Stimulated activated memory B cell treated with anti-CD40 and anti-IgM and Interleukin-4, amounts not matched to agents 10 μg/mL and 1 μg/mL and 100 μg/mL, for 72 hours (primary cell): ENCODE measurements around the gene NAV2.

ENCODE experiments used
- ATAC-seq: fragments of 150-1000 bp; cut with Tn5 transposase; 2 replicates; pipeline ENCODE4 v1.10.0; 2021
- H3K27ac Mint-ChIP-seq: one replicate; pipeline ENCODE4 v1.8.0; 2022; ENCODE audit warnings: mild to moderate bottlenecking, mixed read lengths
- H3K27me3 Mint-ChIP-seq: one replicate; pipeline ENCODE4 v1.8.0; 2022; ENCODE audit warnings: mixed read lengths
- H3K36me3 Mint-ChIP-seq: one replicate; pipeline ENCODE4 v1.8.0; 2022; ENCODE audit warnings: mixed read lengths
- H3K4me1 Mint-ChIP-seq: one replicate; pipeline ENCODE4 v1.8.0; 2022; ENCODE audit warnings: mixed read lengths
- H3K4me3 Mint-ChIP-seq: one replicate; pipeline ENCODE4 v1.8.0; 2022; ENCODE audit warnings: mild to moderate bottlenecking, moderate library complexity, mixed read lengths
- H3K9me3 Mint-ChIP-seq: one replicate; pipeline ENCODE4 v1.8.0; 2022; ENCODE audit warnings: mixed read lengths

Gene NAV2

GRCh38 chr11:19808076-19808911 lies 95.7 kb downstream of the NAV2 start:
- Mint-ChIP-seq H3K9me3 (no peaks in the 10 kb centered on the region), H3K36me3 (no peaks in the 10 kb centered on the region), H3K4me1 (no peaks in the 10 kb centered on the region), H3K27me3 (peaks cover 15% of the 10 kb centered on the region), H3K4me3 (no peak overlapping the region), H3K27ac (no peak overlapping the region)
- ATAC-seq, result no peak

DNA sequence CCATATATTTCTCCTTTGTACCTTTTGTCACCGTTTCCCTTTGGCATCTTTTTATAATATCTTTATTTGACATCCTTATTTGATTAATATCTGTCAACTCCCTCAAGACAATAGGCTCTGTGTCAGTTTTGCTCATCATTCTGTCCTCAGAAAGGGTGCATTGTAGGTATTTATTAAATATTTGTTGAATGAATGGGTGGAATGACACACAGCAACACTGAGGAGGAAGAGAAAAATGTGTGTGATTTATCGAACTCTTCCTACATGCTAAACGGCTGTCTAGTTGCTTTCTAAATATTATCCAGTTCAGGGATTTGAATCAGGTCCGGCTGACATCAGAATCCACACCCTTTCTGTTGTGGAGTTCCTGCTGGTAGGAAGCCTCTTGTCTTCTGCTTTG lies 98.2 kb downstream of the NAV2 start:
- H3K36me3 Mint-ChIP-seq, result no peaks in the 10 kb centered on the region
- H3K27me3 Mint-ChIP-seq, result peaks cover 6% of the 10 kb centered on the region
- no peaks in the 10 kb centered on the region for H3K4me1 Mint-ChIP-seq
- no peaks in the 10 kb centered on the region for H3K9me3 Mint-ChIP-seq
- no peak for ATAC-seq
- H3K4me3 Mint-ChIP-seq, result no peak overlapping the region
- no peak overlapping the region for H3K27ac Mint-ChIP-seq

GRCh38 chr11:19811380-19811779 lies 98.7 kb downstream of the NAV2 start:
- H3K4me3 Mint-ChIP-seq, result no peak overlapping the region
- H3K36me3 Mint-ChIP-seq, result no peaks in the 10 kb centered on the region
- H3K9me3 Mint-ChIP-seq, result no peaks in the 10 kb centered on the region
- H3K27ac Mint-ChIP-seq, result no peak overlapping the region
- no peak for ATAC-seq
- H3K27me3 Mint-ChIP-seq, result peaks cover 6% of the 10 kb centered on the region
- no peaks in the 10 kb centered on the region for H3K4me1 Mint-ChIP-seq

- no peaks in the 10 kb centered on the region for H3K36me3 Mint-ChIP-seq
- H3K27me3 Mint-ChIP-seq, result peaks cover 6% of the 10 kb centered on the region
- H3K9me3 Mint-ChIP-seq, result no peaks in the 10 kb centered on the region
- no peak for ATAC-seq
- H3K4me1 Mint-ChIP-seq, result no peaks in the 10 kb centered on the region
- no peak overlapping the region for H3K4me3 Mint-ChIP-seq
- no peak overlapping the region for H3K27ac Mint-ChIP-seq
Observed at GRCh38 chr11:19812096-19812495, 99.5 kb downstream of the NAV2 start.

GRCh38 chr11:19812710-19813109 lies 100.1 kb downstream of the NAV2 start:
- Mint-ChIP-seq H3K9me3 (no peaks in the 10 kb centered on the region), H3K4me3 (no peak overlapping the region), H3K27ac (no peak overlapping the region), H3K36me3 (no peaks in the 10 kb centered on the region), H3K4me1 (peaks cover under 1% of the 10 kb centered on the region), H3K27me3 (peaks cover 6% of the 10 kb centered on the region)
- no peak for ATAC-seq

- no peak overlapping the region for H3K27ac Mint-ChIP-seq
Observed at GRCh38 chr11:19813158-19813879, 100.7 kb downstream of the NAV2 start.

DNA sequence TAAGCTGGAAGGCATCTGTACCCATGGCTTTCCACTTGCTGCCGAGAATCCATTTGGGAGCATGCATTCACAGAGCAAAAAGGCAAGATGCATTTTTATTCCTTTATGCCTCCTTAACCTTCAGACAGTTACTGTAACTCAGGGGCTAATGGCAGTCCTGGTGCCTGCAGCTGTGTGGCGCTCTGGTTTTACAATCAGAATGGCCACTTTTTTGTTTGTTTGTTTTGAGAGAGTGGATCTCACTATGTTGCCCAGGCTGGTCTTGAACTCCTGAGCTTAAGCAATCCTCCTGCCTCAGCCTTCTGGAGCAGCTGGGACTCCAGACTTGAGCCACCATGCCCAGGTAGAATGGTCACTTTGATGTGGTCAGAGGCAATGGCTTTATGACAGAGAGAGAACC lies 101.8 kb downstream of the NAV2 start:
- H3K27ac Mint-ChIP-seq, result no peak overlapping the region
- no peaks in the 10 kb centered on the region for H3K9me3 Mint-ChIP-seq
- peaks cover 5% of the 10 kb centered on the region for H3K4me1 Mint-ChIP-seq
- peaks cover 10% of the 10 kb centered on the region for H3K27me3 Mint-ChIP-seq
- H3K36me3 Mint-ChIP-seq, result no peaks in the 10 kb centered on the region
- no peak for ATAC-seq
- H3K4me3 Mint-ChIP-seq, result no peak overlapping the region

More at GRCh38 chr11:19813158-19813879, 100.7 kb downstream of the NAV2 start:
- no peaks in the 10 kb centered on the region for H3K27me3 Mint-ChIP-seq
- H3K9me3 Mint-ChIP-seq, result no peaks in the 10 kb centered on the region
- ATAC-seq, result no peak
- no peaks in the 10 kb centered on the region for H3K36me3 Mint-ChIP-seq
- H3K4me3 Mint-ChIP-seq, result no peak overlapping the region
- peaks cover 5% of the 10 kb centered on the region for H3K4me1 Mint-ChIP-seq

DNA sequence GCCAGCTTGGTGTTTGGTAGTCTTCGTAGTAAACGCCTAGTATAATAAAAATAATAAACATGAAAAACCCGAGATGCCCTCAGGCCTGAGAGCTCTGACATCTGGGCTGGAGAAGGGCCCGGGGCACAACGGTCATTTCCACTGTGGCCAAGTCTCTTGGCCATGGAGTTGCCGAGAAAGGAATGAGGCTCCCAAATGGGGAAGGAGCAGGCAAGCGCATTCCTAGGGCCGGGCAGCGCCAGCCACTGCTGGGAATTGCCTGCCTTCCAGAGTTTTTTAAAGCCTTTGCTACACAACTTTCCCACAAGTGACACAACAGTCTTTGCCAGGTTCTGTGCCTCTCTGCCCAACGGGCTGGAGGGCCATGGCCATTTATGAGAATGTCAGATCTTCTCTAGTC lies 103.4 kb downstream of the NAV2 start:
- no peak for ATAC-seq
- no peaks in the 10 kb centered on the region for H3K36me3 Mint-ChIP-seq
- no peak overlapping the region for H3K4me3 Mint-ChIP-seq
- H3K9me3 Mint-ChIP-seq, result no peaks in the 10 kb centered on the region
- H3K27me3 Mint-ChIP-seq, result peaks cover 21% of the 10 kb centered on the region
- H3K27ac Mint-ChIP-seq, result no peak overlapping the region
- H3K4me1 Mint-ChIP-seq, result peaks cover 5% of the 10 kb centered on the region

DNA sequence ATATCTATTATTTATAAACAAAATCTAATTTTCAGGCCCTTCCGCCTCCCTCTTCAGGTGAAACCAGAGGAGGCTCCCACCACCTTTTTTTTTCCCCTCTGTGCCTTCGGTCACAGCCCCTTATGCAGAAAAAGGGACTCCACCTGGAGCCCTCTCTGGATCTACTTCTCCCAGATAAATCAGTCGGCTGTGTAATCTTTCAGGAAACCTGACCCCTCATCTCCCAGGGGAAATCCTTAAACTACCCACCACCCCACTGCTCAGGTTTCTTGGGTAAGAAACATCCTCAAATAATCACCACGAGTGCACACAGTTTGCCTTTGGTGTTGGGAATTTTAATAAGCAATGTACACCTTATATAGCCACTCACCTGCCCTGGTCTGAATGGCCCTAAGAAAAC lies 104.2 kb downstream of the NAV2 start:
- H3K36me3 Mint-ChIP-seq, result no peaks in the 10 kb centered on the region
- no peak for ATAC-seq
- no peaks in the 10 kb centered on the region for H3K9me3 Mint-ChIP-seq
- H3K27ac Mint-ChIP-seq, result no peak overlapping the region
- H3K4me3 Mint-ChIP-seq, result no peak overlapping the region
- peaks cover 21% of the 10 kb centered on the region for H3K27me3 Mint-ChIP-seq
- H3K4me1 Mint-ChIP-seq, result peaks cover 5% of the 10 kb centered on the region

DNA sequence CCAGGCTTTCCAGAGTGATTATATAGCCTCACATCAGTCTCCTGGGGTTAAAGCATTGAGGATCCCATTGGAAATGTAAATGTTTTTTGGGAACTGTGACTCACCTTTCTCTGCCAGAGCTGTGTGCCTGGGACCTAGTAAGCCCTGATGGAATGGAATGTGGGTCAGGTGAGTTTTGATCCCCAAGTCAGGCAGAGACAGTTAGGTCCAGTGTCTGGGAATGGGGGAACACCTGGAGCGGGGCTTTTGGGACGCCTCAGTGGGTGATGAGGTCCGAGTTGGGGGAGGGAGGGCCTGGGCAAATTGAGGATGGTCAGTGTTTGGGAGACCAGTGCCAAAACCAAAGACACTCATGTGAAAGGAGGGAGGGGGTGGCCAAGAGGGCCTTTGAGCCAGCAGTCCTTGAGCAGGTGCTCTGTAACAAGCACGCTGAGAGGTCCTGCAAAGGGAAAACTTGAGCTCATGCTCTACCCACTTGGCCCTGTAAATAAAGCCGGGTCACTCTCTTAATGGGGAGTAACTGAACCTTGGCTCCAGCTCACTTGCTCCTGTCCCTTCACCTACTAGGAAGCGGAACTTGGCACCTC lies 104.7 kb downstream of the NAV2 start:
- no peak overlapping the region for H3K4me3 Mint-ChIP-seq
- no peak for ATAC-seq
- peaks cover 5% of the 10 kb centered on the region for H3K4me1 Mint-ChIP-seq
- H3K27ac Mint-ChIP-seq, result no peak overlapping the region
- H3K9me3 Mint-ChIP-seq, result no peaks in the 10 kb centered on the region
- no peaks in the 10 kb centered on the region for H3K36me3 Mint-ChIP-seq
- peaks cover 21% of the 10 kb centered on the region for H3K27me3 Mint-ChIP-seq

GRCh38 chr11:19817870-19818269 lies 105.2 kb downstream of the NAV2 start:
- Mint-ChIP-seq H3K9me3 (no peaks in the 10 kb centered on the region), H3K27me3 (peaks cover 21% of the 10 kb centered on the region), H3K27ac (no peak overlapping the region), H3K4me3 (no peak overlapping the region), H3K4me1 (peaks cover 5% of the 10 kb centered on the region), H3K36me3 (no peaks in the 10 kb centered on the region)
- no peak for ATAC-seq

DNA sequence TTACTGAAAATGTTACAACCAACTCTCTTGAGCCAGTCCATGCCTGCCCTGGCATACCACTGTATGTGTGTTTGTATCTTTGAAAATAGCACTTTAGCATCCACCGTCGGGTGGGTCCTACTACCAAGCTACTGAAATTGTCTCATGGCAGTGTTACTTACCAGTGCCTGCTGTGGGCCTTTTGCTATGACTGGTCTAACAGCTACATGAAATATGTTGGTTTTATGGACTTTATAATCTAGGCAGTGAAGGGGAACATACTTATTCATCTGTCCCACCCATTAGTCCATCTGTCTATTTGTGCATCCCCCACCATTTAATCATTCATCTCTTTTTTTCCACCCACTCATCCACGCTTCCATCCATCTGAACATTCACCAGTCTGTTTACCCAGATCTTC lies 106.0 kb downstream of the NAV2 start:
- no peaks in the 10 kb centered on the region for H3K9me3 Mint-ChIP-seq
- no peak for ATAC-seq
- no peaks in the 10 kb centered on the region for H3K36me3 Mint-ChIP-seq
- peaks cover 25% of the 10 kb centered on the region for H3K27me3 Mint-ChIP-seq
- H3K27ac Mint-ChIP-seq, result no peak overlapping the region
- peaks cover 5% of the 10 kb centered on the region for H3K4me1 Mint-ChIP-seq
- H3K4me3 Mint-ChIP-seq, result no peak overlapping the region

DNA sequence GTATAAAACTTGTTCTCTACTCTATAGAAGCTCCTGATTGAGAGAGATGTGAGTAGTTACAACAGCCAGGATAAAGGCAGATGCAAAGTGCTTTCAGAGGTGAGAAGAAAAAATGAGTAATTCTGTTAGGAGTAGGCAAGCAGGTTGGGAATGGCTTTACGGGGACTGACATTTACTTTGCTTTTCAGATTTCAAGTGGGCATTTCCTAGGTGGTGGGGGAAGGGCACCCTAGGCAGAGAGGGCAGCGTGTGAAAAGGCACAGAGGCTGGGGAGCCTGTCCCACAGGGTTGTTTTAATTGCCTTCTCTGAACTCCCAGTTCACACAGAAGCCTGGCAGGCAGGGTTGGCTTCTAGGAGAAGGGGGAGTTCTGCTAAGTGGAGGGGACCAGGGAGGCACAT lies 106.5 kb downstream of the NAV2 start:
- Mint-ChIP-seq H3K9me3 (no peaks in the 10 kb centered on the region), H3K4me1 (peaks cover 5% of the 10 kb centered on the region), H3K27me3 (peaks cover 28% of the 10 kb centered on the region), H3K4me3 (no peak overlapping the region), H3K36me3 (no peaks in the 10 kb centered on the region), H3K27ac (no peak overlapping the region)
- ATAC-seq, result no peak

DNA sequence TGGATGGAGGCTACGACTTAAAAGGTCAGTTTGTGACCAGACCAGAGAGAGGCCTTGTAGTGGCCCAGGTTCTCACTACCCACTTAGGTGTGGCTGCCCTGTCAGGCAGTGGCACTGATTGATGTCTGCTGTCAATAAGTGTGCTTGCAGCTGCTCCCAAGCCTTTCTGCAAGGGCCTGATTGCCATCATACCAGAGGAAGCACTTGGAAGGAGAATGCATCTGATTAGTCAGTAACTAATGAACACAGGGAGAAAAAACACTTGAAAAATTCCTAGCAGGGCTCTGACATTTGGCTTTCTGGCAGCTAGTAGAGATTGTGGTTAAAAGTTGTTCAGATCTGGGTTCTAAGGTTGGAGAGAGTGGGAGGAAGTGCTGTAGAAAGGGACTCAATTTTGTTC lies 107.5 kb downstream of the NAV2 start:
- Mint-ChIP-seq H3K4me3 (no peak overlapping the region), H3K9me3 (no peaks in the 10 kb centered on the region), H3K27me3 (peaks cover 28% of the 10 kb centered on the region), H3K36me3 (no peaks in the 10 kb centered on the region), H3K4me1 (peaks cover 5% of the 10 kb centered on the region), H3K27ac (no peak overlapping the region)
- no peak for ATAC-seq

DNA sequence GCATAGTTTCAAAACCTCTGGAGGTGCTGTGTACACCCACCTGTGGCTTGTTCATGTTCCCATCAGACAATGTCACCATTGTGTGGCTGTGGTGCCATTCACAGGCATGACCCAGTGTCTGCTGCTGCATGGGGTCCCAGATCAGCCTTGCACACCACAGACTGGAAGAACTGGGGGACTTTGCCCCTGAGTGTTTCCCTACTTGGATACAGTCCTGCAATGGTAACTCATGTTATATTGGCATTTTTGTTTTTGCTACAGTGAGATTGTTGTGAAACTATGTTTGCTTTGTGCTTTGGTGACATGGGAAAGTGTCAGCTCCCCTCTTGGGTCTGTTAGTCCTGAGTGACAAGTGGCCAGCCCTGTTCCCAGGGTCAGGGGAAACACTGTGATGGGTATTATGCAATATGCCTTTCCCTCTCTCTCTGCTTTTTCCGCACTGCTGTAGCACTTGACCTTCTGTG lies 108.8 kb downstream of the NAV2 start:
- peaks cover 5% of the 10 kb centered on the region for H3K4me1 Mint-ChIP-seq
- H3K36me3 Mint-ChIP-seq, result no peaks in the 10 kb centered on the region
- H3K27ac Mint-ChIP-seq, result no peak overlapping the region
- no peak overlapping the region for H3K4me3 Mint-ChIP-seq
- H3K9me3 Mint-ChIP-seq, result no peaks in the 10 kb centered on the region
- H3K27me3 Mint-ChIP-seq, result peaks cover 28% of the 10 kb centered on the region
- no peak for ATAC-seq
